IMR-90 (cell line): ENCODE data around the gene CAMK2D. TPM values are rescaled to one million over a fixed set of nuclear protein-coding genes. Genes with fewer than 3 reads are reported as not detected.
A peak's percentile ranks its signal among the peaks of the same experiment; 100 is the strongest.

Experiments used
- ATAC-seq: fragments of 200-7000 bp; cut with Tn5 transposase; 2 replicates; pipeline ENCODE4 v1.9.1; 2020; ENCODE audit warnings: low read depth, mild to moderate bottlenecking, moderate library complexity
- BruUV-seq: library from RNA; stranded (reverse); fragments of 400-500 nt; replicated peaks from 2 replicates; lab custom pipeline; 2021; lab: Mats Ljungman, UMichigan
- CTCF ChIA-PET: fragments of 300-600 bp; formaldehyde crosslinking; extraction: SDS; loops from one replicate; lab custom pipeline; 2021; ENCODE audit warnings: antibody characterized with exemption; lab: Yijun Ruan, JAX
- POLR2A ChIA-PET: fragments of 300-600 bp; sonication (Branson Sonifier 250); formaldehyde crosslinking; loops from one replicate; lab custom pipeline; 2022; ENCODE audit warnings: antibody characterized with exemption; ENCODE audit not compliant: unreplicated experiment; lab: Charles Lee
- DNase-seq: peaks from one replicate; pipeline ENCODE4 v3.0.0; 2013
- H2AFZ ChIP-seq: replicated peaks from 2 replicates; pipeline ENCODE3; 2013; ENCODE audit warnings: low read length, mild to moderate bottlenecking; ENCODE audit not compliant: poor library complexity
- H2AK5ac ChIP-seq: 2 replicates; pipeline ENCODE4 v1.6.1; 2013; ENCODE audit warnings: low read depth, low read length, inconsistent platforms
- H2AK9ac ChIP-seq: replicated peaks from 2 replicates; pipeline ENCODE3; 2013; ENCODE audit warnings: mild to moderate bottlenecking, low read depth, low read length, moderate library complexity; ENCODE audit not compliant: poor library complexity
- H2BK120ac ChIP-seq: 2 replicates; pipeline ENCODE4 v1.6.1; 2013; ENCODE audit warnings: low read depth, low read length, inconsistent platforms
- H2BK15ac ChIP-seq: 3 replicates; pipeline ENCODE4 v1.6.1; 2013; ENCODE audit warnings: low read depth, low read length, inconsistent platforms
- H2BK20ac ChIP-seq: 2 replicates; pipeline ENCODE4 v1.6.1; 2013; ENCODE audit warnings: low read depth, mild to moderate bottlenecking, inconsistent platforms, low read length, moderate library complexity
- H2BK5ac ChIP-seq: 2 replicates; pipeline ENCODE4 v1.6.1; 2013; ENCODE audit warnings: mild to moderate bottlenecking, low read depth, low read length, inconsistent platforms; ENCODE audit not compliant: poor library complexity, severe bottlenecking
- H3K14ac ChIP-seq: replicated peaks from 2 replicates; pipeline ENCODE4 v1.6.1; 2013; ENCODE audit warnings: low read depth, low read length, inconsistent platforms
- H3K18ac ChIP-seq: 2 replicates; pipeline ENCODE4 v1.6.1; 2013; ENCODE audit warnings: low read depth, low read length, control low read depth
- H3K23ac ChIP-seq: 2 replicates; pipeline ENCODE4 v1.6.1; 2013; ENCODE audit warnings: low read depth, low read length, inconsistent platforms
- H3K27ac ChIP-seq: 2 replicates; pipeline ENCODE4 v1.5.1; 2013; ENCODE audit warnings: mild to moderate bottlenecking, control low read depth, low read length; ENCODE audit not compliant: insufficient read depth
- H3K27me3 ChIP-seq: 2 replicates; pipeline ENCODE4 v1.6.1; 2013; ENCODE audit warnings: low read length; ENCODE audit not compliant: control insufficient read depth, insufficient read depth
- H3K36me3 ChIP-seq: 2 replicates; pipeline ENCODE4 v1.6.1; 2013; ENCODE audit warnings: low read length, mixed read lengths; ENCODE audit not compliant: control insufficient read depth, insufficient read depth
- H3K4ac ChIP-seq: 2 replicates; pipeline ENCODE4 v1.6.1; 2013; ENCODE audit warnings: low read depth, low read length, inconsistent platforms
- H3K4me1 ChIP-seq: 2 replicates; pipeline ENCODE4 v1.6.1; 2013; ENCODE audit warnings: low read length, mixed read lengths; ENCODE audit not compliant: control insufficient read depth, insufficient read depth
- H3K4me2 ChIP-seq: 2 replicates; pipeline ENCODE4 v1.6.1; 2013; ENCODE audit warnings: low read depth, mild to moderate bottlenecking, control low read depth, low read length, moderate library complexity
- H3K4me3 ChIP-seq: 2 replicates; pipeline ENCODE4 v1.5.1; 2013; ENCODE audit warnings: low read depth, mild to moderate bottlenecking, control low read depth, low read length, moderate library complexity; ENCODE audit not compliant: insufficient read depth
- H3K56ac ChIP-seq: 2 replicates; pipeline ENCODE4 v1.6.1; 2013; ENCODE audit warnings: low read length, inconsistent platforms; ENCODE audit not compliant: insufficient read depth; ENCODE audit errors: extremely low read depth
- H3K79me1 ChIP-seq, 2 experiments: 2 replicates each; pipeline ENCODE4 v1.6.1; 2013; ENCODE audit warnings: low read length in 2 of 2, inconsistent platforms in 1 of 2, low read depth in 1 of 2
- H3K9ac ChIP-seq: 2 replicates; pipeline ENCODE4 v1.6.1; 2013; ENCODE audit warnings: low read depth, low read length, control low read depth
- H3K9me1 ChIP-seq: 2 replicates; pipeline ENCODE4 v1.6.1; 2013; ENCODE audit warnings: low read length, inconsistent platforms; ENCODE audit not compliant: insufficient read depth
- H3K9me3 ChIP-seq: 2 replicates; pipeline ENCODE4 v1.6.1; 2013; ENCODE audit warnings: low read length; ENCODE audit not compliant: control insufficient read depth, insufficient read depth
- H4K20me1 ChIP-seq: 2 replicates; pipeline ENCODE4 v1.6.1; 2013; ENCODE audit warnings: low read length, inconsistent platforms; ENCODE audit not compliant: insufficient read depth
- H4K5ac ChIP-seq: 2 replicates; pipeline ENCODE4 v1.6.1; 2013; ENCODE audit warnings: mild to moderate bottlenecking, low read depth, low read length, control low read depth
- H4K8ac ChIP-seq, 2 experiments: 2 replicates each; pipeline ENCODE4 v1.6.1; 2013; ENCODE audit warnings: low read depth in 2 of 2, low read length in 2 of 2, control low read depth in 1 of 2, inconsistent platforms in 1 of 2
- H4K91ac ChIP-seq: 2 replicates; pipeline ENCODE4 v1.6.1; 2013; ENCODE audit warnings: low read depth, low read length, inconsistent platforms; ENCODE audit not compliant: insufficient read depth
- BHLHE40 ChIP-seq: fragments of 150-350 bp; IDR thresholded peaks from 2 replicates; pipeline ENCODE4 v1.6.1; 2016; ENCODE audit warnings: mild to moderate bottlenecking, low read depth, low read length
- CEBPB ChIP-seq: IDR thresholded peaks from 2 replicates; pipeline ENCODE4 v1.6.1; 2012; ENCODE audit warnings: low read depth, low read length, improper control_type of control experiment
- CHD1 ChIP-seq: IDR thresholded peaks from 2 replicates; pipeline ENCODE4 v1.6.1; 2012; ENCODE audit warnings: low read depth, low read length, improper control_type of control experiment
- CTCF ChIP-seq: conservative IDR thresholded peaks from 2 replicates; pipeline ENCODE4 v1.5.1; 2012; ENCODE audit warnings: mild to moderate bottlenecking, low read depth, low read length, improper control_type of control experiment
- MAFK ChIP-seq: IDR thresholded peaks from 2 replicates; pipeline ENCODE4 v1.6.1; 2012; ENCODE audit warnings: low read depth, low read length, improper control_type of control experiment
- MAZ ChIP-seq: IDR thresholded peaks from 2 replicates; pipeline ENCODE4 v1.6.1; 2012; ENCODE audit warnings: low read depth, mild to moderate bottlenecking, low read length, improper control_type of control experiment, moderate library complexity, borderline replicate concordance
- MXI1 ChIP-seq: IDR thresholded peaks from 2 replicates; pipeline ENCODE4 v1.6.1; 2012; ENCODE audit warnings: low read depth, mild to moderate bottlenecking, low read length, moderate library complexity, borderline replicate concordance
- NFE2L2 ChIP-seq: fragments of 150-350 bp; IDR thresholded peaks from 2 replicates; pipeline ENCODE4 v1.6.1; 2016; ENCODE audit warnings: low read depth, mild to moderate bottlenecking, low read length
- RAD21 ChIP-seq: IDR thresholded peaks from 2 replicates; pipeline ENCODE4 v1.6.1; 2012; ENCODE audit warnings: low read length, improper control_type of control experiment
- RCOR1 ChIP-seq: IDR thresholded peaks from 2 replicates; pipeline ENCODE4 v1.6.1; 2012; ENCODE audit warnings: mild to moderate bottlenecking, low read length, improper control_type of control experiment; ENCODE audit not compliant: insufficient replicate concordance
- RFX5 ChIP-seq: IDR thresholded peaks from 2 replicates; pipeline ENCODE4 v1.8.0; 2012; ENCODE audit warnings: low read depth, mild to moderate bottlenecking, low read length, moderate library complexity
- SMC3 ChIP-seq: fragments of 150-350 bp; IDR thresholded peaks from 2 replicates; pipeline ENCODE4 v1.6.1; 2016; ENCODE audit warnings: low read depth, mild to moderate bottlenecking, antibody characterized with exemption, low read length, moderate library complexity
- USF2 ChIP-seq: fragments of 150-350 bp; IDR thresholded peaks from 2 replicates; pipeline ENCODE4 v1.6.1; 2017; ENCODE audit warnings: mild to moderate bottlenecking, antibody characterized with exemption, low read length, low read depth
- WGBS, 2 experiments: methylation state at CpG; one replicate each; pipeline versions ENCODE4 v1.1.5 to v1.1.7; 2013; ENCODE audit warnings: missing lambda C conversion rate in 2 of 2; ENCODE audit not compliant: insufficient read length in 1 of 2; ENCODE audit errors: extremely low coverage in 2 of 2; 5-methylcytosine and 5-hydroxymethylcytosine counted together
- dilution Hi-C: fragments of 300-500 bp; cut with HindIII; formaldehyde crosslinking; loops from one replicate; pipeline ENCODE4 v1.14.3; 2018; ENCODE audit warnings: low sequenced_read_pairs; ENCODE audit not compliant: unreplicated experiment
- in situ Hi-C: fragments of 300-500 bp; cut with MboI; formaldehyde crosslinking; loops from 3 replicates; pipeline ENCODE4 v1.14.3; 2019; ENCODE audit warnings: low sequenced_read_pairs, inconsistent platforms, mixed read lengths
- intact Hi-C: fragments of 100-400 bp; cut with micrococcal nuclease; formaldehyde crosslinking; loops from 2 replicates; pipeline ENCODE4 v1.10.0; 2022
- polyA plus RNA-seq, 3 experiments: library from polyadenylated mRNA; depleted of rRNA; stranded (reverse); fragments of >200 nt; gene quantifications; 2 replicates each; pipeline ENCODE4 v1.2.3, GENCODE V29; 2012; ENCODE audit warnings: low replicate concordance in 1 of 3
- total RNA-seq: library from RNA; depleted of rRNA; stranded (reverse); fragments of >200 nt; gene quantifications from 2 replicates; pipeline ENCODE4 v1.2.3, GENCODE V29; 2012

Gene CAMK2D
- total and polyA plus RNA-seq, 2 of the 4 experiments (the other 2 are of a cell fraction), result 44.6 to 156 TPM

- WGBS, 2 experiments, result 60% methylated on average over 1 of the region's 2 CpGs; no CpG with 5 or more reads in 1 of the 2 experiments
- no peak overlapping the region for H2AK5ac ChIP-seq
- no peak overlapping the region for H2BK120ac ChIP-seq
- peak overlapping the region; percentile 36; the same call in 1 of the 2 replicates for H4K5ac ChIP-seq
- H3K79me1 ChIP-seq, result peaks cover 36 to 66% of the 10 kb centered on the region in 2 experiments
- no peak overlapping the region for H3K4me3 ChIP-seq
- no peaks in the 10 kb centered on the region for H3K27me3 ChIP-seq
- H3K9ac ChIP-seq, result no peak overlapping the region
- peaks cover 2% of the 10 kb centered on the region; the same call in 1 of the 2 replicates for H3K36me3 ChIP-seq
- ATAC-seq (0 out of 2 replicates have a peak, but pooled peaks have one; percentile 22), DNase-seq (peak; percentile 23)
- H2BK15ac ChIP-seq, result no peak overlapping the region
- H3K9me3 ChIP-seq, result no peaks in the 10 kb centered on the region
- in situ Hi-C loops (no loop called here), intact Hi-C loops (no loop called here), dilution Hi-C loops (no loop called here)
- CTCF ChIA-PET, result no interaction called here
- peaks cover 15% of the 10 kb centered on the region for H3K4me1 ChIP-seq
- no peak overlapping the region for H3K27ac ChIP-seq
- no peak overlapping the region for H4K91ac ChIP-seq
- H2BK20ac ChIP-seq, result no peak overlapping the region
- H3K9me1 ChIP-seq, result peaks cover 7% of the 10 kb centered on the region
- H3K14ac ChIP-seq, result peak overlapping the region; percentile 55; the same call in 1 of the 2 replicates
- no peak overlapping the region for H3K4ac ChIP-seq
- no peak overlapping the region for H3K56ac ChIP-seq
- no peak overlapping the region for H2AK9ac ChIP-seq
- H3K4me2 ChIP-seq, result peak overlapping the region; percentile 40; the same call in 1 of the 2 replicates
- no peak overlapping the region for H3K23ac ChIP-seq
- H4K8ac ChIP-seq, result no peak overlapping the region
- H2BK5ac ChIP-seq, result peak overlapping the region; percentile 36
- POLR2A ChIA-PET, result no interaction called here
- H3K18ac ChIP-seq, result peak overlapping the region; percentile 54; the same call in 1 of the 2 replicates
- no peak overlapping the region for H2AFZ ChIP-seq
- peaks cover 3% of the 10 kb centered on the region; the same call in 1 of the 2 replicates for H4K20me1 ChIP-seq
- no TSS peak for BruUV-seq
- TF ChIP-seq MAFK, result no peak
- TF ChIP-seq BHLHE40, result no peak
- no peak for TF ChIP-seq CEBPB
- no peak for TF ChIP-seq USF2
- TF ChIP-seq RCOR1, result no peak
- no peak for TF ChIP-seq CTCF
- TF ChIP-seq CHD1, result no peak
- TF ChIP-seq SMC3, result no peak
- no peak for TF ChIP-seq MXI1
- no peak for TF ChIP-seq NFE2L2
- TF ChIP-seq MAZ, result no peak
- TF ChIP-seq RAD21, result no peak
- TF ChIP-seq RFX5, result no peak
Observed at GRCh38 chr4:113675731-113676697, 85.5 kb downstream of the CAMK2D start.
